ENCODE results near the gene SCD.

SCD gene

DNA sequence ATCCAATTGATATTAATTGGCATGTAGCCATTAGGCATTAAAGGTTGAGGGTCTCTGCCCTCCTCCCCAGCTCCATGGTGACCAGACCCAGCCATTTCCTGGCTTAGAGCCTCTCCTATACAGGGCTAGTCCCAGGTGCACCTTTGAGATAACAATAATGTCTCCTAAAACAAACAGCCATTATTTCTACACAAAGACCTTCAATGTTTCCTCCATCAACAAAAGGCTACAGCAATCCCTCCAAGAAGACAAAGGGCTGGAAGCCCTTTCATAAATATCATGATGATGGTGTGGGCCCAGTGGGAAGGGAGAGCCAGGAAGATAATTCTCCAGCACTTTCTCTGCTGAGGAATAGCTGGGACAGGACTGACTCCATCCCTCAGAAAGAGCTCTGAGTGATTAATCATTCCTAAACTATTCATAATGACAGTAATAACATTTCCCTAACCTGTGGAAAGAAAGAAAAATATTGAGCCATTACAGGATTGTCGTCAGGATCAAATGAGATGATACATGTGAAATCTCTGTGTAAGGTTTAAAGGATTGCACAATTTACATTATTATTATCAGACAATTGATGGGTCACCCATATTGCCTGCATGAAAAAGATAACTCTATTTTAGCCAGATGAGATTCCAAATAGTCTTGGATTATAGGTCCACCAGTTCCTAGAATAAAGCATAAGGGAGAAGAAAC, 27.2 kb upstream of the SCD start:
- no peak overlapping the region for H3K4me3 ChIP-seq (ENCODE audit: low read length)
- H3K4me1 ChIP-seq (ENCODE audit: control insufficient read depth, insufficient read depth, low read length), result no peaks in the 10 kb centered on the region
- WGBS (ENCODE audit: insufficient coverage, insufficient read length), result no CpG with 5 or more reads among the region's 1 CpG
- H3K9me3 ChIP-seq (ENCODE audit: control insufficient read depth, insufficient read depth, low read length), result no peaks in the 10 kb centered on the region
- no peak for DNase-seq (ENCODE audit: low read depth, low spot score)
- H3K27me3 ChIP-seq (ENCODE audit: control insufficient read depth, insufficient read depth, low read length), result no peaks in the 10 kb centered on the region
- no peaks in the 10 kb centered on the region for H3K36me3 ChIP-seq (ENCODE audit: control insufficient read depth, insufficient read depth, low read length)
- no peak overlapping the region for H3K27ac ChIP-seq (ENCODE audit: low read length)

DNA sequence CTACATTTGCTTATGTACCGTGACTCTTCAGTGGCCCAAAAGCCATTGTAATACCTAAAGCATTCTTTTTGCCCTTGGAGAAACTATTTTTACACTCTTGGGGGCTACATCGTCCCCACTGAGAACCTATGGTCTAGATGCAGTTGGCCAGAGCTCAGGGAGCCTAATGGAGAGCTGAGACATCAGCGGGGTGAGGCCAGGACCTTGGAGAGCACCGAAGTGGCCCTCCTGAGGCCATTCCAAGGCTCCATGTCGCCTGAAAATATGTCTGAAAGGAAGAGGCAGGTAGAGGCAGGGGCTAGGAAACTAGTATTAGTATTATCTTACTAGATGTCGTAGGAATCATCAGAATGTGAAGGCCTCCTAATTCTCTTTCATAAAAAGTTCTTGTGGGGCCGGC, 21.9 kb upstream of the SCD start:
- Histone ChIP-seq H3K36me3 (ENCODE audit: control insufficient read depth, insufficient read depth, low read length) (no peaks in the 10 kb centered on the region), H3K4me3 (ENCODE audit: low read length) (no peak overlapping the region), H3K4me1 (ENCODE audit: control insufficient read depth, insufficient read depth, low read length) (peaks cover 1% of the 10 kb centered on the region; the same call in 1 of the 2 replicates), H3K9me3 (ENCODE audit: control insufficient read depth, insufficient read depth, low read length) (no peaks in the 10 kb centered on the region), H3K27ac (ENCODE audit: low read length) (no peak overlapping the region), H3K27me3 (ENCODE audit: control insufficient read depth, insufficient read depth, low read length) (no peaks in the 10 kb centered on the region)
- no CpG with 5 or more reads among the region's 7 CpGs for WGBS (ENCODE audit: insufficient coverage, insufficient read length)
- DNase-seq (ENCODE audit: low read depth, low spot score), result no peak

DNA sequence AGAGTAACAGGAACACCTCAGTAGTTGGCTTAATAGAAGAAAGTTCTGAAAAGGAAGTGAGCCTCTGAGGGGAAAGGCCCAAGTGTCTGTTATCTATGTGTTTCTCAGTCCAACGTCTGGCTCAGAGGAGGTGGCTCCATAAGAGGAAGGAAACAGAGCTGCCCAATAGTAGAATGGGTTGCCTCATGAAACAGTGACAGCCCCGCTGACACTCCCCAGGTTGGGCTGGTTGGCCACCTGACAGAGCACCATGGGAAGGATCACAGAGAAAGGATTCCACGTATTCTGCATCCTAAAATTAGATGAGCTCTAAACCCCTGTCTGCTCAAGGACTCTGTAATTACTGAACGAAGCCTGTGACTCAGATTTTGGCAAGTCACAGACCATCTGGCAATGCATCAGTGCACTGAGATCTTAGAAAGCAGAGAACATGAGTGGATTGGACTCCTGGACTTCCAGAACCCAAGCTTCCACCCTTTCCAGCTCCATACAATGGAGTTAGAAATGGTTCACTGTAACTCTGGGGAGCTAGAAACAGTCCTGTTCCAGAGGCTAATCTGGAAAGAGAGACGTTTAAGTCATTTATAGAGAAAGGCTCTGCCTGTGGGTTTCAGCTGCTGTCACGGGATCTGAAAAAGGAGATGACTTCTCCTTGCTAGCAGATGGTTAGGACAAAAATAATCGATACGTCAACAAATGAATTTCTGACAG, 19.9 kb upstream of the SCD start:
- no peak overlapping the region for H3K4me3 ChIP-seq (ENCODE audit: low read length)
- H3K27ac ChIP-seq (ENCODE audit: low read length), result no peak overlapping the region
- WGBS (ENCODE audit: insufficient coverage, insufficient read length), result no CpG with 5 or more reads among the region's 8 CpGs
- peaks cover 1% of the 10 kb centered on the region; the same call in 1 of the 2 replicates for H3K4me1 ChIP-seq (ENCODE audit: control insufficient read depth, insufficient read depth, low read length)
- H3K27me3 ChIP-seq (ENCODE audit: control insufficient read depth, insufficient read depth, low read length), result no peaks in the 10 kb centered on the region
- no peaks in the 10 kb centered on the region for H3K36me3 ChIP-seq (ENCODE audit: control insufficient read depth, insufficient read depth, low read length)
- no peak for DNase-seq (ENCODE audit: low read depth, low spot score)
- H3K9me3 ChIP-seq (ENCODE audit: control insufficient read depth, insufficient read depth, low read length), result no peaks in the 10 kb centered on the region

GRCh38 chr10:100327718-100328009, 19.4 kb upstream of the SCD start:
- Histone ChIP-seq H3K4me1 (ENCODE audit: control insufficient read depth, insufficient read depth, low read length) (peaks cover 1% of the 10 kb centered on the region; the same call in 1 of the 2 replicates), H3K36me3 (ENCODE audit: control insufficient read depth, insufficient read depth, low read length) (no peaks in the 10 kb centered on the region), H3K27me3 (ENCODE audit: control insufficient read depth, insufficient read depth, low read length) (no peaks in the 10 kb centered on the region), H3K27ac (ENCODE audit: low read length) (no peak overlapping the region), H3K4me3 (ENCODE audit: low read length) (no peak overlapping the region), H3K9me3 (ENCODE audit: control insufficient read depth, insufficient read depth, low read length) (no peaks in the 10 kb centered on the region)
- DNase-seq (ENCODE audit: low read depth, low spot score), result no peak
- no CpG with 5 or more reads among the region's 3 CpGs for WGBS (ENCODE audit: insufficient coverage, insufficient read length)

DNA sequence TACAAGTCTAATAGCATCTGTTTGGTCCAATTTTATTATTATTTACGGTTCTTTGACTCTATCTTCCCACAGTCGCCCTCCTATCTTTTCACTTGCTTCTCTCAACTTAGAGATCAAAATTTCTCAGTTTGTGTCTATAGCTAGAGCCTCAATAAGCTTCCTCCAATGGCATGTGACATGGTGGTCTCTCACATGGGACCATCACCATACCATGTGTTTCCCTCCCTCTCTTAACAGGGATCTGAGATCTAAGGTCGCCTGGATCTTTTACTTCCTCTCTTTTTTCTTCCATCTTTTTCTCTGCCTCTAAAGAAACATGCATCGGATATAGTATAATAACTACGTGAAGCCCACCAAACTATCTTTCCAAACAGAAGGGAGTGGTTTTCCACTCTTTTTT, 18.8 kb upstream of the SCD start:
- peaks cover 1% of the 10 kb centered on the region; the same call in 1 of the 2 replicates for H3K4me1 ChIP-seq (ENCODE audit: control insufficient read depth, insufficient read depth, low read length)
- no peak overlapping the region for H3K27ac ChIP-seq (ENCODE audit: low read length)
- no peak overlapping the region for H3K4me3 ChIP-seq (ENCODE audit: low read length)
- no peaks in the 10 kb centered on the region for H3K36me3 ChIP-seq (ENCODE audit: control insufficient read depth, insufficient read depth, low read length)
- no peak for DNase-seq (ENCODE audit: low read depth, low spot score)
- H3K27me3 ChIP-seq (ENCODE audit: control insufficient read depth, insufficient read depth, low read length), result no peaks in the 10 kb centered on the region
- no peaks in the 10 kb centered on the region for H3K9me3 ChIP-seq (ENCODE audit: control insufficient read depth, insufficient read depth, low read length)
- no CpG with 5 or more reads among the region's 5 CpGs for WGBS (ENCODE audit: insufficient coverage, insufficient read length)

- no CpG with 5 or more reads among the region's 5 CpGs for WGBS (ENCODE audit: insufficient coverage, insufficient read length)
- no peak within 1 kb of the TSS for H3K27ac ChIP-seq (ENCODE audit: low read length)
- H3K4me1 ChIP-seq (ENCODE audit: control insufficient read depth, insufficient read depth, low read length), result peaks cover 1% of the 10 kb centered on the region; the same call in 1 of the 2 replicates
- no peak within 1 kb of the TSS for H3K4me3 ChIP-seq (ENCODE audit: low read length)
- DNase-seq (ENCODE audit: low read depth, low spot score), result no peak
- no peaks in the 10 kb centered on the region for H3K9me3 ChIP-seq (ENCODE audit: control insufficient read depth, insufficient read depth, low read length)
- H3K27me3 ChIP-seq (ENCODE audit: control insufficient read depth, insufficient read depth, low read length), result no peaks in the 10 kb centered on the region
- H3K36me3 ChIP-seq (ENCODE audit: control insufficient read depth, insufficient read depth, low read length), result no peaks in the 10 kb centered on the region
Observed at GRCh38 chr10:100330079-100330478, 17.0 kb upstream of the SCD start, which contains the start of gene PKD2L1. Gene PKD2L1, minus strand, starts transcription at chr10:100330228. Its CDS starts 125 bp downstream, at chr10:100330103.

DNA sequence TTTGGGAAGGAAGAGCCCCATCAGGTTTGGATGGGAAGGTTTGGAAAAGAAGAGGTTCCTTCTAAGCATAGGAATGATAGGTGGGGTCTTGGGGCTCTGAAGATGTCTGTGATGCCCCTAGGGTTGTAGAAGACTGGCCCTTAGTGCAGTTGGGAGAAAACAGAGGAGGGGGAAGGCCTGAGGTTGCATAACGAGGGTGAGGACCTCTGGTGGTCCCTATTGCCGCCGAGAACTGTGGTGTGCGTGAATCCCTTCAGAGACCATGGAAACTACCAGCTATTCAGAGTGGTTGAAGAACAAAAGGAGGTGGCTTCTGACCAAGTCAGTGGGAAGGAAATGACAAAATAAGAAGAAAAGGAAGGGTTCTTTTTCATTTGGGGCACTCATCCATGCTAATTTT, 13.9 kb upstream of the SCD start:
- Histone ChIP-seq H3K27ac (ENCODE audit: low read length) (no peak overlapping the region), H3K27me3 (ENCODE audit: control insufficient read depth, insufficient read depth, low read length) (no peaks in the 10 kb centered on the region), H3K4me1 (ENCODE audit: control insufficient read depth, insufficient read depth, low read length) (peaks cover 1% of the 10 kb centered on the region; the same call in 1 of the 2 replicates), H3K9me3 (ENCODE audit: control insufficient read depth, insufficient read depth, low read length) (no peaks in the 10 kb centered on the region), H3K4me3 (ENCODE audit: low read length) (no peak overlapping the region), H3K36me3 (ENCODE audit: control insufficient read depth, insufficient read depth, low read length) (no peaks in the 10 kb centered on the region)
- no peak for DNase-seq (ENCODE audit: low read depth, low spot score)
- no CpG with 5 or more reads among the region's 4 CpGs for WGBS (ENCODE audit: insufficient coverage, insufficient read length)

DNA sequence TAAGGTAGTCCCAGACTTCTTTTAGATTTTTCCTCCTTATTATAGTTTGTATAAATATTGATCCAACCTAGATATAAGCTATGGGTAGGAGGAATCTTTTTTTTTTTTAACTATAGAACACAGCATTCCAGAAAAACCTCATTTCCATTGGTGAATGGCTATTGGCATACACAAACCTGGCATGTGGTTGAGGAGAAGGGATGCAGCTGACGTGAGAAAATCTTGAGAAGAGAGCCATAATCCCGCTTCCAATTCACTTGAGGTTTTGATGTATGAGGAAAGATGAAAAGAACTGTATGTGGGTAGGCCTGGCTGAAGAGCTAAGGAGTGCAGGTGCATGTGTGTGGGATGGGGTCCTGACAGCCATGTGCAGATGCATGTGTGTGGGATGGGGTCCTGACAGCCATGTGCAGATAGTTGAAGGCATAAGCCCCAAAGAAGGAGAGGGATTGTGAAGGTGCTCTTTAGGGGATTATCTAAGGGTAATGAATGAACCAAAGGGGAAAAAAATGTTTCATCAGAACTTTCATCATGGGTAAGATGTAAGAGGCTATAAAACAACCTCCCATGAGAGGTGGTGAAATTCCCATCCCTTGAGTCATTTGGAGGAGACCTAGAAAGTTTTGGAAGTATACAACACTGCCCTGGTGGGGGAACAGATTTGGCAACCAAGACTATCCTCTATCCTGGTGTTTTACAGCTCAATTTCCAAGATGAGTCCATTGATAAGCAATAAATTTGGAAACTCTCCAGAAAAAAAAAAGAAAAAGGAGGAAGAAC, 13.2 kb upstream of the SCD start:
- no peaks in the 10 kb centered on the region for H3K9me3 ChIP-seq (ENCODE audit: control insufficient read depth, insufficient read depth, low read length)
- H3K27me3 ChIP-seq (ENCODE audit: control insufficient read depth, insufficient read depth, low read length), result no peaks in the 10 kb centered on the region
- no CpG with 5 or more reads among the region's 2 CpGs for WGBS (ENCODE audit: insufficient coverage, insufficient read length)
- H3K4me3 ChIP-seq (ENCODE audit: low read length), result no peak overlapping the region
- no peak overlapping the region for H3K27ac ChIP-seq (ENCODE audit: low read length)
- no peak for DNase-seq (ENCODE audit: low read depth, low spot score)
- no peaks in the 10 kb centered on the region for H3K36me3 ChIP-seq (ENCODE audit: control insufficient read depth, insufficient read depth, low read length)
- peaks cover 1% of the 10 kb centered on the region; the same call in 1 of the 2 replicates for H3K4me1 ChIP-seq (ENCODE audit: control insufficient read depth, insufficient read depth, low read length)

DNA sequence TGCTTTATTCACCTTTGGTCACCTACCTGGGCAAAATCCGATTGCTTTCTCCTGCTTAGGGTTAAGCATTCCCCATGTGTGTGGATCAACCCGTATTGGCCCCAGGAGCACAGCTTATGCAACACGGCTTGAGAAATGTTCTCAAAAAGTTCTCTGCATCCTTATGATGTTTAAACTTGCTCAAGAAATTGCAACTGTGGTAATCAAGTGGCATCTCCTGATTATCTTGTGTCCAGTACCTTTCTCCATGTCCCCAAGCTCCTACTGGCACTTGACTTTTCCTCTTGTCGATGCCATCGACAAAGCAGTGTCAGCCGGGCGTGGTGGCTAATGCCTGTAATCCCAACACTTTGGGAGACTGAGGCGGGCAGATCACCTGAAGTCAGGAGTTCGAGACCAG, 12.3 kb upstream of the SCD start:
- Histone ChIP-seq H3K27me3 (ENCODE audit: control insufficient read depth, insufficient read depth, low read length) (no peaks in the 10 kb centered on the region), H3K9me3 (ENCODE audit: control insufficient read depth, insufficient read depth, low read length) (no peaks in the 10 kb centered on the region), H3K36me3 (ENCODE audit: control insufficient read depth, insufficient read depth, low read length) (no peaks in the 10 kb centered on the region), H3K4me3 (ENCODE audit: low read length) (no peak overlapping the region), H3K4me1 (ENCODE audit: control insufficient read depth, insufficient read depth, low read length) (peaks cover 1% of the 10 kb centered on the region; the same call in 1 of the 2 replicates), H3K27ac (ENCODE audit: low read length) (no peak overlapping the region)
- no peak for DNase-seq (ENCODE audit: low read depth, low spot score)
- WGBS (ENCODE audit: insufficient coverage, insufficient read length), result no CpG with 5 or more reads among the region's 9 CpGs

- Histone ChIP-seq H3K4me1 (ENCODE audit: control insufficient read depth, insufficient read depth, low read length) (peaks cover 5% of the 10 kb centered on the region; the same call in 1 of the 2 replicates), H3K27me3 (ENCODE audit: control insufficient read depth, insufficient read depth, low read length) (no peaks in the 10 kb centered on the region), H3K36me3 (ENCODE audit: control insufficient read depth, insufficient read depth, low read length) (no peaks in the 10 kb centered on the region), H3K4me3 (ENCODE audit: low read length) (no peak overlapping the region), H3K9me3 (ENCODE audit: control insufficient read depth, insufficient read depth, low read length) (no peaks in the 10 kb centered on the region), H3K27ac (ENCODE audit: low read length) (no peak overlapping the region)
- no peak for DNase-seq (ENCODE audit: low read depth, low spot score)
- WGBS (ENCODE audit: insufficient coverage, insufficient read length), result no CpG with 5 or more reads among the region's 4 CpGs
Observed at GRCh38 chr10:100338434-100339036, 8.5 kb upstream of the SCD start.

All from iPS DF 6.9 (cell line).